Measurements from ENCODE around the gene DST. TPM values are rescaled to one million over a fixed set of nuclear protein-coding genes. Genes with fewer than 3 reads are reported as not detected.

The DST gene
- total and polyA plus RNA-seq, 2 of the 4 experiments (the other 2 are of a cell fraction) = 97.7 to 452 TPM

- no peak overlapping the region for H2BK120ac ChIP-seq (ENCODE audit: low read depth, low read length)
- ATAC-seq (ENCODE audit: low read depth) (no peak), DNase-seq (no peak)
- WGBS, 2 experiments (ENCODE audit: extremely low coverage in 2 of 2, insufficient read length in 1 of 2) = no CpG with 5 or more reads among the region's 2 CpGs
- H3K4me2 ChIP-seq (ENCODE audit: low read depth, low read length) = no peak overlapping the region
- intact Hi-C loops (cut with micrococcal nuclease) = no loop called here
- no peak overlapping the region for H2BK15ac ChIP-seq (ENCODE audit: low read depth, low read length)
- H4K8ac ChIP-seq (ENCODE audit: low read depth in 2 of 2, low read length in 2 of 2) = no peak overlapping the region
- no peak overlapping the region for H3K56ac ChIP-seq (ENCODE audit: extremely low read depth, insufficient read depth, low read length)
- no peak overlapping the region for H3K9ac ChIP-seq (ENCODE audit: low read depth, low read length)
- H3K27me3 ChIP-seq (ENCODE audit: control insufficient read depth, insufficient read depth, low read length) = no peaks in the 10 kb centered on the region
- no peak overlapping the region for H2BK20ac ChIP-seq (ENCODE audit: low read depth, low read length)
- no peak overlapping the region for H3K27ac ChIP-seq (ENCODE audit: insufficient read depth, low read length)
- H3K4ac ChIP-seq (ENCODE audit: low read depth, low read length) = no peak overlapping the region
- no peak overlapping the region for H2AFZ ChIP-seq (replicated peaks; ENCODE audit: low read length, poor library complexity)
- no peaks in the 10 kb centered on the region for H3K9me3 ChIP-seq (ENCODE audit: control insufficient read depth, insufficient read depth, low read length)
- ChIA-PET CTCF (interaction anchor here (0.9 kb wide), 1 partner anchor 92 kb away, joined by 3 read pairs; no protein-coding TSS in a partner anchor), POLR2A (ENCODE audit: unreplicated experiment) (no interaction called here)
- H3K23ac ChIP-seq (ENCODE audit: low read depth, low read length) = no peak overlapping the region
- H4K5ac ChIP-seq (ENCODE audit: low read depth, low read length) = no peak overlapping the region
- H2AK5ac ChIP-seq (ENCODE audit: low read depth, low read length) = no peak overlapping the region
- H3K79me1 ChIP-seq (ENCODE audit: low read depth in 1 of 2, low read length in 2 of 2) = peaks cover 4 to 7% of the 10 kb centered on the region in 2 experiments; a peak in 1 of 4 replicates
- dilution Hi-C loops (cut with HindIII; ENCODE audit: low sequenced_read_pairs, unreplicated experiment) = no loop called here
- H3K14ac ChIP-seq (replicated peaks; ENCODE audit: low read depth, low read length) = no peak overlapping the region
- H2AK9ac ChIP-seq (replicated peaks; ENCODE audit: low read depth, low read length, poor library complexity) = no peak overlapping the region
- no TSS peak for BruUV-seq (replicated peaks)
- H2BK5ac ChIP-seq (ENCODE audit: low read depth, low read length, poor library complexity, severe bottlenecking) = no peak overlapping the region
- no peaks in the 10 kb centered on the region for H3K4me1 ChIP-seq (ENCODE audit: control insufficient read depth, insufficient read depth, low read length)
- in situ Hi-C loops (cut with MboI; ENCODE audit: low sequenced_read_pairs) = no loop called here
- H3K4me3 ChIP-seq (ENCODE audit: insufficient read depth, low read depth, low read length) = no peak overlapping the region
- no peak for TF ChIP-seq RFX5 (IDR thresholded peaks at IDR 0.05; ENCODE audit: low read depth, low read length)
- no peak for TF ChIP-seq SMC3 (IDR thresholded peaks at IDR 0.05; ENCODE audit: low read depth, low read length)
- TF ChIP-seq POLR2A (IDR thresholded peaks at IDR 0.05; ENCODE audit: low read depth, low read length) = no peak
- no peak for TF ChIP-seq FOS (IDR thresholded peaks at IDR 0.05; ENCODE audit: low read depth, low read length)
- no peak for TF ChIP-seq CHD1 (IDR thresholded peaks at IDR 0.05; ENCODE audit: low read depth, low read length)
- no peak for TF ChIP-seq MXI1 (IDR thresholded peaks at IDR 0.05; ENCODE audit: borderline replicate concordance, low read depth, low read length)
- H3K9me1 ChIP-seq (ENCODE audit: insufficient read depth, low read length) = 0 out of 2 replicates have a peak, but pooled peaks cover 2% of the 10 kb centered on the region
- peaks cover 29% of the 10 kb centered on the region for H3K36me3 ChIP-seq (ENCODE audit: control insufficient read depth, insufficient read depth, low read length)
- no peaks in the 10 kb centered on the region for H4K20me1 ChIP-seq (ENCODE audit: insufficient read depth, low read length)
- no peak overlapping the region for H4K91ac ChIP-seq (ENCODE audit: insufficient read depth, low read depth, low read length)
- no peak overlapping the region for H3K18ac ChIP-seq (ENCODE audit: low read depth, low read length)
These were observed 185.9 kb downstream of the DST start for GRCh38 chr6:56456785-56457184.
